Ammon's horn (tissue), 1 donor: ENCODE measurements around the gene GAB2.
"Not testable (repeated sequence)": the region's sequence is repeated elsewhere in the genome, so short reads cannot be mapped to it uniquely, and the experiment has no call there.

Experiments
- DNase-seq: peaks from one replicate; pipeline ENCODE4 v3.0.0-alpha.2; 2016; ENCODE audit warnings: low spot score

The GAB2 gene

DNA sequence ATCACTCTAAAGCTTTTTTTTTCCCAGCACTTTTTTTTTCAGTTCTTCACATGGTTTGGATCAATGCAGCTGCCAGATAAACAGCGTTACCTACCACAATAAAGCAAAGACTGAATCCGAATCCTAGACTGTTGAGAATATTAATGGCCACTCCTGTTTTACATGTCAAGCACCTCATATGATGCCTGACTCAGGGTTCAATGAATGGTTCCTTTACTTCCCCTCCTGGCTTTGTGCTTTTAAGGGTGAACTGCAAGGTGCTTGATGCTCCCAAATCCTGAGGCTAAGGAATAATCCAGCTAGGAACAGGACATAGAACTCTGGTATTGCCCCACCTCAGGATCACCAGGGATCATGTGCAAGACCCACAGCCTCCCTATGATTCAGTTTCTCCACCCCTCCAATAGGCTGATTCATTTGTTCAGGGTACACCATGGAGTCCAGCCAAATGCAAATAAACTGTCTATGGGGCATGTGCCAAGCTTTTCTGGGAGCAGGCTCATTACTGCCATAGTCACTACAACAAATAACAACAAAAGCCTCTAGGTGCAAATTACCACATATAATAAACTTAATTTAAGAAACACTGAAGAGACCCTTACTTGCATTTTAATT lies 104.3 kb downstream of the GAB2 start:
- DNase-seq: peak; percentile 77

- no peak for DNase-seq
Observed at GRCh38 chr11:78312712-78313111, 104.9 kb downstream of the GAB2 start.

DNA sequence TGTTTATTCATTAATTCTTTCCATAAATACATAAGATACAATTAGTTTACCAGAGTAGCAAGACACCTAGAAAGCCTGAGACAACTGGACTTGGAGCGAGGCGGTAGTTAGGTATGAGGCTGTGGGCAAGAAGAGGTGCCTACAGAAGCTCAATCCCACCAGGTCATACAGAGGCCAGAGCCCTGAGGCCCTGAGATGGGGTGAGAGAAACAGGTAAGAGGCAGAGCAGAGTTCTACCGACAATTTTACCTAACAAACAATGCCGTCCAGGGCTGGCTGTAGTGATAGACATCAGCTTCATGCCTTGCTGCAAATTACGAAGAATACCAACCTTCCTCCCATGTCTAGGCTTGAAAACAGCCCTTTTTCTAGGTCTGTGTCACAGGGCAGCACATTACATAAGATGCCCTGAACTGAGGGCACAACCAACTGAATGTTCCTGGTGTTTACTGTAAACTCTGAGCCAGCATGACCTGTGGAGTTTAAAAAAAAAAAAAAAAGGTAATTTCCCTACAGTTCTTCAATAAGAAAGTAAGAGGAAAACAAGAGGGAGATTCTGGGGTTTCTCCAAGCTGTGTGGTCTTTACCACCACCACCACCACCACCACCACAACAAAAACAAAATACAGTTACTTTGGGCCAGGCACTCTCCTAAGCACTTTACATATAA lies 105.8 kb downstream of the GAB2 start:
- DNase-seq: no peak

GRCh38 chr11:78310500-78310909 lies 107.1 kb downstream of the GAB2 start:
- no peak for DNase-seq

- no peak for DNase-seq
Observed at GRCh38 chr11:78304201-78304600, 113.4 kb downstream of the GAB2 start.

- no peak for DNase-seq
Observed at GRCh38 chr11:78300108-78300839, 117.3 kb downstream of the GAB2 start.

DNA sequence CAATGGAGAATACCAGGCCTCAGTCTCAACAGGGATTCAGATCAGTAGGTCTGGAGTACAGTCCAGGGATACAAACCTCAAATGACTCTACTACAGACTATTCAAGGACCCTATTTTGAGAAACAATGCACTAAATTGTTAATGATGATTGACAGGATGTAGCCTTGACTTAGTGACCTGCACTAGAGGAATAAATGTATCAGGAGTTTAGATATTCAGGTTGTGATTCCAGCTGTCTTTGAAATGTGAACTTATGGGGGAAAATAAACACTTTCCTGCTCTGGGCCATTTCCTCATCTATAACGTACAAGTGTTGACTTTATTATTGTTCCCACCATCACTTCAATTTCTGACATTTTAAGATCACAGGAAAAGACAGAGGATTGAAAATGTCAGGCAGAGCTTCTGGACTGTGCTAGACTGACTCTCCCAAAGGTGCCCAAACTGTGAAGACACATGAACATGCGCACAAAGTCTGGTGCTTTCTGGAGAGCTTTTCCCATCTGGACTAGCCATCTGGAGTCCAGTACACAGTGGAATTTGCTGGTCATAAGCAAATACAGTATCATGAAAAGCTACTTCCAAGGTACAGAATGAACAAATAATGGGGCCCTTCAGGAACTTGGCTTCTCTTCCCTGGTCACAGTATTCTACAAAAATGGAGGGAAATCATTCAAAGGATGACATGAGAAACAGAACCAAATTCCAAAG lies 118.5 kb downstream of the GAB2 start:
- DNase-seq: no peak

- no peak for DNase-seq
Observed at GRCh38 chr11:78298291-78298771, 119.3 kb downstream of the GAB2 start.

DNA sequence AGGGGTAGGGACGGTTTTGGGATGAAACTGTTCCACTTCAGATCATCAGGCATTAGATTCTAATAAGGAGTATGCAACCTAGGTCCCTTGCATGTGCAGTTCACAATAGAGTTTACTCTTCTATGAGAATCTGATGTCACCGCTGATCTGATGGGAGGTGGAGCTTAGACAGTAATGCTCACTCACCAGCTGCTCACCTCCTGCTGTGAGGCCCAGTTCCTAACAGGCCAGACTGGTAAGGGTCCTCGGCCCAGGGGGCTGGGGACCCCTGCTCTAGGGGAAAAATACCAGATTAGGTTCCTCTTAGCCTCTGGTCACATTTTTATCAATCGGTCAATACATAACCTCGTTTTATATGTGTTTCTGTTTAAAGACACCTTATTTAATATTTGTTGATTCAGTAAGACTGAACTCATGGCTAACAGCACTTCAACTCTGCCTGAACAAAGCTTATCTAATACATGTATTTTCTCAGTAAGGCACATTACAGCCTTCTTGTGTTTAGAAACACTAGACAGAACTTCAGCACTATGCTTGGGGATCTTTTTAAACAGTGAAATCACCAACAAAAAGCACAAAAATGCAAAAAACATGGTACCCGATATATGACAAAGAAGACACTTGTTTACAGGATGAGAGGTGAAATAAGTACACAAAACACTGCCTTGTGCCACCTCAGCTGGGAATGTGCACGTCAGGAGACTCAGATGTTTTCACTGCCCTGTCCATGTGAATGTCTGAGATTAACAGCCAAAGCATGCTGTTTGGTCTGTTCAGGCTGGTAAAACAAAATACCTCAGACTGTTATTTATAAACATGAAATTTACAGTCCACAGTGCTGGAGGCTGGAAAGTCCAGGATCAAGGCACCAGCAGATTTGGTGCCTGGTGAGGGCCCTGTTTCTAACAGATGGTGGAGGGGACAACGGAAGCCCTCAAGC lies 121.4 kb downstream of the GAB2 start:
- DNase-seq: no peak

- no peak for DNase-seq
Observed at GRCh38 chr11:78295347-78295746, 122.3 kb downstream of the GAB2 start.

- not testable (repeated sequence) for DNase-seq
Observed at GRCh38 chr11:78294100-78294499, 123.5 kb downstream of the GAB2 start.

DNA sequence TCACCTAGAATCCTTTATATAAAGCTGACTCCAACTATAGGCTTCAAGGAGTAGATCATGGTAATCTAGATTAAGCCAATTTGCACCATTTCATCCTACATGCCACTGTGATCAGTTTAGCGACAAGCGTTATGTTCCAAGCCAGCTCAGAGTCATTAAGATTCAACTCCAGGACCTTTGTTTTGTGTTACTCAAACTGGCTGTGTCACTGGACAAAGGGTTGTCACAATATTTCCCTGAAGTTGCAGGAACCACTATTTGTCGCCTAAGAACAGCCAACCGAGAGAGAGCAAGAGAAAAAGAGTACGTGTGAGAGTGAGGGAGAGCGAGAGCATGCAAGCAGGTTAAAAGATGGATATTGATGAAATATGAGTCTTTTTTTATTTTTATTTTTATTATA lies 124.1 kb downstream of the GAB2 start:
- DNase-seq: no peak

DNA sequence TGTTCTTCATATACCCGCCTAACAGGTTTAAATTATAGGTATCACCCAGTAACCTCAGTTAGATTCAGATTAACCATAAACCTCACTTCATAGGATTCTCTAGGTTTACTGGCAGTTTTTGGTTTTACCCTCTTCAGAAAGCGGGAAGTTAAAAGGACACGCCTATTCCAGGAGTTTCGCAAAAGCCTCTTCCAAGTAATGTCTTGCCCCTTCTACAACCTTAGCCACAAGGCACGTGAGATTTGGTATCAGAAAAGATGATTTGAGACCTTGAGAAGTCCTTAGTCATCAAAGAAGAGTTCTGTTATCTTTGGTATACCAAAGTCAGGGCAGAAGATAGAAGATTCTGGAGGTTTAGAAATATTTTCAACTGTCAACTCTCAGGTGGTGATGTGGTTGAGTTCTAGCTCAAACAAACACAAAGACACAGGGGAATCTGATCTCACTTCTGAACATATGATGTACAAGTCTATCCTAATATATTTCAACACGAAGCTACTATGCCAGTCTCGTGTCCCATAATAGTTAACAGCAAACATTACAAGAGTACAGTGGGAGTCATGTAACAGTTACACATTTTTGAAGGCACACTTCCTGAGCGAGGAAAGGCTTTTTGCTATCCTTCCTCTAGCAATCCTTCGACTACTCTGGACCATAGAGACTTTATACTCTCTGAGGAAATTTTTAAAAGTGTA lies 125.4 kb downstream of the GAB2 start:
- DNase-seq: no peak

DNA sequence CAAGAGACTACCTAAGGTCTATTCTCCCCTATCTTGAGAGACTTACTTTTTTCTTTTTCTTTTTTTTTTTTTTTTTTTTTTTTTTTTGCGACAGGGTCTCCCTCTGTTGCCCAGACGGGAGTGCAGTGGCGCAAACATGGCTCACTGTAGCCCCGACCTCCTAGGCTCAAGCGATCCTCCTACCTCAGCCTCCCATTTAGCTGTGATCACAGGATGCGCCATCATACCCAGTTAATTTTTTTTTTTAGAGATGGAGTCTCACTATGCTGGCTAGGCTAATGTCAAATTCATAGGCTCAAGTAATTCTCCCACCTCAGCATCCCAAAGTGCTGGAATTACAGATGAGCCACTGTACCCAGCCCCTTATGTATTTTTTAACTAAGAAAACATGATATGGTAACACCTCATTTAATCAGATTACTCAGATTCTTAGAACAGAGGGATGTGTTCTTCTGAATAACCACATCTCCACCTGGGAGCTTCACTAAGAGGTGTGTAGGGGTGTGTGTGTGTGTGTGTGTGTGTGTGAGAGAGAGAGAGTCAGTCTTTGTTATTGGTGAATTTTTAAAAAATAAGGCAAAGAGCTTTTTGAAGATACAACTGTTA lies 126.0 kb downstream of the GAB2 start:
- no peak for DNase-seq

GRCh38 chr11:78290293-78291176 lies 127.1 kb downstream of the GAB2 start:
- peak; percentile 58 for DNase-seq

GRCh38 chr11:78289552-78290292 lies 127.9 kb downstream of the GAB2 start:
- no peak for DNase-seq

GRCh38 chr11:78284260-78284659 lies 133.4 kb downstream of the GAB2 start:
- DNase-seq: no peak

GRCh38 chr11:78282821-78283220 lies 134.8 kb downstream of the GAB2 start:
- no peak for DNase-seq

- DNase-seq: no peak
Observed at GRCh38 chr11:78281511-78281910, 136.1 kb downstream of the GAB2 start.
